Heart right ventricle (tissue), 16 donors: ENCODE results near the gene MLLT3. TPM values are rescaled to one million over a fixed set of nuclear protein-coding genes. Genes with fewer than 3 reads are reported as not detected.

ENCODE experiments used
- ATAC-seq, 8 donors: fragments of 200-7000 bp; cut with Tn5 transposase; one replicate each; pipeline ENCODE4 v1.9.1; 2020; ENCODE audit warnings: mild to moderate bottlenecking in 8 of 8, moderate library complexity in 8 of 8, moderate number of reproducible peaks in 1 of 8
- DNase-seq, 2 donors: peaks; one replicate each; pipeline ENCODE4 v3.0.0-alpha.2; 2020
- H3K27ac ChIP-seq, 10 donors: fragments of 200-600 bp; sonication (generic) in 2 of 10; one replicate each; pipeline versions ENCODE4 v1.5.0 to v1.8.0; 2020 to 2022; ENCODE audit warnings: mild to moderate bottlenecking in 3 of 10
- H3K27me3 ChIP-seq, 7 donors: fragments of 200-600 bp; one replicate each; pipeline ENCODE4 v1.8.0; 2021 to 2022; ENCODE audit warnings: mild to moderate bottlenecking in 2 of 7
- H3K36me3 ChIP-seq, 9 donors: fragments of 200-600 bp; sonication (generic) in 1 of 9; one replicate each; pipeline versions ENCODE4 v1.5.0 to v1.8.0; 2020 to 2022; ENCODE audit warnings: mild to moderate bottlenecking in 2 of 9
- H3K4me1 ChIP-seq, 9 donors: fragments of 200-600 bp; sonication (generic) in 1 of 9; one replicate each; pipeline versions ENCODE4 v1.5.0 to v1.8.0; 2020 to 2022; ENCODE audit warnings: mild to moderate bottlenecking in 4 of 9
- H3K4me3 ChIP-seq, 10 donors: fragments of 200-600 bp; sonication (generic) in 2 of 10; one replicate each; pipeline versions ENCODE4 v1.5.0 to v1.8.0; 2020 to 2022; ENCODE audit warnings: mild to moderate bottlenecking in 7 of 10, moderate library complexity in 2 of 10
- H3K9me3 ChIP-seq, 11 donors: fragments of 200-600 bp in 10 of 11; sonication (generic) in 2 of 11; one replicate each; pipeline versions ENCODE4 v1.5.0 to v1.8.0; 2013 to 2022; ENCODE audit warnings: mild to moderate bottlenecking in 2 of 11, control low read depth in 1 of 11, moderate library complexity in 1 of 11
- CTCF ChIP-seq, 9 donors: fragments of 200-600 bp; sonication (generic) in 2 of 9; IDR thresholded peaks; one replicate each; pipeline versions ENCODE4 v1.5.0 to v1.8.0; 2021 to 2022; ENCODE audit warnings: antibody characterized with exemption in 9 of 9, mild to moderate bottlenecking in 5 of 9, moderate library complexity in 1 of 9
- WGBS, 2 donors: extraction: QIAGEN DNeasy Blood & Tissue Kit; methylation state at CpG; one replicate each; pipeline ENCODE4 v1.1.7; 2013; ENCODE audit warnings: inconsistent platforms in 1 of 2; 5-methylcytosine and 5-hydroxymethylcytosine counted together
- intact Hi-C, 10 donors: fragments of 100-400 bp; cut with DNase I; formaldehyde crosslinking; loops; one replicate each; pipeline versions ENCODE4 v1.11.1 to v1.14.2; 2022
- polyA plus RNA-seq, 2 donors: library from polyadenylated mRNA; stranded (reverse); fragments of 200-250 nt; gene quantifications; one replicate each; pipeline ENCODE4 v1.2.3, GENCODE V29; 2013
- total RNA-seq, 10 donors: library from RNA; stranded (reverse); fragmentation: NEBNext Ultra II Directional in 3 of 10; extraction: Animal tissue kit (Norgen Biotek cat#: 25700) in 3 of 10; gene quantifications; one replicate each; pipeline versions ENCODE4 v1.2.1 to v1.2.4, GENCODE V29; 2021 to 2023
- donor health status: Arrhythmogenic right ventricular cardiomyopathy.
- donor health status: ischemic (EF 13 %, LVEDD 7.1; RV severe dilation, severe dysfunction).
- donor health status: healthy with polysubstance abuse.
- donor health status: DM: no; HTN: yes; CAD: no.
- donor health status: DM: no; HTN: no; CAD: no.
- donor health status: ischemic (EF 25% LVEDD 6.9; RV normal size, moderate dysfunction).
- donor health status: ischemic (EF 25% LVEDD 5.7; RV mildly dilated, moderate dysfunction).
- donor health status: healthy.
- donor health status: DM: yes; HTN: yes; CAD: no.
- donor health status: Ischemic cardiomyopathy.
- donor health status: ischemic (EF 35%, LVEDD 5.7; RV mildly dilated, moderate dysfunction).
- donor health status: nonischemic (EF 11% LVEDD 7.7; RV severe dilation, severe dysfunction).
- donor health status: DM: yes; HTN: yes; CAD: no.
- donor health status: PGD.
- donor health status: ischemic (EF 29% LVEDD 5.4; RV normal size, mild dysfunction).
- donor health status: nonischemic (EF 23%, LVEDD 6.1; RV moderate dilation, normal function).

MLLT3 gene
- total and polyA plus RNA-seq, 12 donors, result 4.3 to 22.7 (median 13.5) TPM

- TF ChIP-seq CTCF (IDR thresholded peaks at IDR 0.05), result no peak
- Histone ChIP-seq H3K27ac (no peak overlapping the region), H3K4me1 (peaks cover 0 to 29% (median 6%) of the 10 kb centered on the region in 9 donors), H3K27me3 (no peaks in the 10 kb centered on the region), H3K4me3 (no peak overlapping the region), H3K36me3 (no peaks in the 10 kb centered on the region), H3K9me3 (no peaks in the 10 kb centered on the region)
- no peak for DNase-seq
- no peak for ATAC-seq
- WGBS, 2 donors, result 98 to 100% methylated on average over 1 of the region's 1 CpG
- intact Hi-C loops, result loop anchor here in 1 of 10 donors (10.0 kb wide), 1 partner anchor 96 kb away; no protein-coding TSS in a partner anchor
These were observed 103.6 kb downstream of the MLLT3 start for GRCh38 chr9:20518737-20519136.

- no peak for TF ChIP-seq CTCF (IDR thresholded peaks at IDR 0.05)
- intact Hi-C loops, result loop anchor here in 1 of 10 donors (5.0 to 10.0 kb wide), 2 partner anchors 36 to 101 kb away; no protein-coding TSS in a partner anchor
- DNase-seq, result no peak
- Histone ChIP-seq H3K9me3 (no peaks in the 10 kb centered on the region), H3K4me3 (no peak overlapping the region), H3K4me1 (peaks cover 3 to 64% (median 19%) of the 10 kb centered on the region in 9 donors), H3K27ac (peak overlapping the region in 4 of 10 donors; percentile 9 to 55 (median 39)), H3K27me3 (no peaks in the 10 kb centered on the region), H3K36me3 (no peaks in the 10 kb centered on the region)
- ATAC-seq, result peak in 5 of 8 donors; percentile 10 to 48 (median 15)
- 92 to 96% methylated on average over 11 of the region's 11 CpGs for WGBS, 2 donors
These were observed 109.0 kb downstream of the MLLT3 start for GRCh38 chr9:20513126-20513913.

GRCh38 chr9:20512636-20513035, 109.7 kb downstream of the MLLT3 start:
- Histone ChIP-seq H3K9me3 (no peaks in the 10 kb centered on the region), H3K27me3 (no peaks in the 10 kb centered on the region), H3K4me3 (no peak overlapping the region), H3K4me1 (peaks cover 3 to 70% (median 24%) of the 10 kb centered on the region in 9 donors), H3K27ac (peak overlapping the region in 4 of 10 donors; percentile 19 to 55 (median 39)), H3K36me3 (no peaks in the 10 kb centered on the region)
- TF ChIP-seq CTCF (IDR thresholded peaks at IDR 0.05), result no peak
- ATAC-seq, result peak in 6 of 8 donors; percentile 46 to 75 (median 65)
- intact Hi-C loops, result loop anchor here in 1 of 10 donors (5.0 to 10.0 kb wide), 2 partner anchors 35 to 102 kb away; no protein-coding TSS in a partner anchor
- 63 to 73% methylated on average over 2 of the region's 2 CpGs for WGBS, 2 donors
- DNase-seq, result no peak

- Histone ChIP-seq H3K4me3 (no peak overlapping the region), H3K27ac (peak overlapping the region in 6 of 10 donors; percentile 11 to 55 (median 26)), H3K4me1 (peaks cover 3 to 75% (median 29%) of the 10 kb centered on the region in 9 donors), H3K27me3 (no peaks in the 10 kb centered on the region), H3K36me3 (no peaks in the 10 kb centered on the region), H3K9me3 (no peaks in the 10 kb centered on the region)
- TF ChIP-seq CTCF (IDR thresholded peaks at IDR 0.05), result no peak
- intact Hi-C loops, result loop anchor here in 1 of 10 donors (5.0 to 10.0 kb wide), 2 partner anchors 35 to 103 kb away; no protein-coding TSS in a partner anchor
- no peak for DNase-seq
- ATAC-seq, result peak in 1 of 8 donors; percentile 11
- WGBS, 2 donors, result 70% methylated on average over 2 of the region's 2 CpGs
These were observed 110.2 kb downstream of the MLLT3 start for GRCh38 chr9:20512106-20512505.
